Measurements from ENCODE around the gene SENP1.

- TF ChIP-seq CTCF (conservative IDR thresholded peaks at IDR 0.05; ENCODE audit: low read depth in 2 of 2) (no peak), POLR2AphosphoS5 (IDR thresholded peaks at IDR 0.05; ENCODE audit: low read depth) (no peak), JUNB (IDR thresholded peaks at IDR 0.05; ENCODE audit: unreplicated experiment) (no peak), CREB1 (CRISPR knock-in tag; IDR thresholded peaks at IDR 0.05; ENCODE audit: low read depth) (no peak), EZH2 (IDR thresholded peaks at IDR 0.05; ENCODE audit: low read depth, unreplicated experiment) (no peak), REST (IDR thresholded peaks at IDR 0.05; ENCODE audit: unreplicated experiment) (no peak), EZH2phosphoT487 (IDR thresholded peaks at IDR 0.05; ENCODE audit: unreplicated experiment) (no peak), ZNF114 (CRISPR knock-in tag; IDR thresholded peaks at IDR 0.05) (no peak), ZNF331 (CRISPR knock-in tag; IDR thresholded peaks at IDR 0.05; ENCODE audit: low read depth) (no peak), ZNF462 (CRISPR knock-in tag; IDR thresholded peaks at IDR 0.05) (no peak), STAT1 (IDR thresholded peaks at IDR 0.05; ENCODE audit: unreplicated experiment) (no peak)
Observed at GRCh38 chr12:48109424-48109823, 3.5 kb upstream of the SENP1 start.
